Type B pancreatic cell (in vitro differentiated cells): ENCODE measurements around the gene PPEF2. TPM values are rescaled to one million over a fixed set of nuclear protein-coding genes. Genes with fewer than 3 reads are reported as not detected.
"Not testable (repeated sequence)": the region's sequence is repeated elsewhere in the genome, so short reads cannot be mapped to it uniquely, and the experiment has no call there.

Source experiments
- DNase-seq: peaks from one replicate; pipeline ENCODE4 v3.0.0; 2021; ENCODE audit warnings: mixed read lengths; ENCODE audit not compliant: unreplicated experiment; ENCODE audit errors: extremely low spot score
- H3K27ac Mint-ChIP-seq: 2 replicates; pipeline ENCODE4 v1.8.0; 2021; ENCODE audit warnings: mild to moderate bottlenecking, mixed read lengths
- H3K27me3 Mint-ChIP-seq: 2 replicates; pipeline ENCODE4 v1.8.0; 2021; ENCODE audit warnings: mixed read lengths
- H3K36me3 Mint-ChIP-seq: 2 replicates; pipeline ENCODE4 v1.8.0; 2021; ENCODE audit warnings: mixed read lengths
- H3K4me1 Mint-ChIP-seq: one replicate; pipeline ENCODE4 v1.8.0; 2021; ENCODE audit warnings: mixed read lengths; ENCODE audit not compliant: unreplicated experiment
- H3K4me3 Mint-ChIP-seq: 2 replicates; pipeline ENCODE4 v1.8.0; 2021; ENCODE audit warnings: mild to moderate bottlenecking, mixed read lengths
- H3K9me3 Mint-ChIP-seq: 2 replicates; pipeline ENCODE4 v1.8.0; 2021; ENCODE audit warnings: mixed read lengths
- CTCF ChIP-seq: fragments of 200-600 bp; sonication (generic); conservative IDR thresholded peaks from 2 replicates; pipeline ENCODE4 v1.5.0; 2021; ENCODE audit warnings: antibody characterized with exemption, mild to moderate bottlenecking
- total RNA-seq: library from RNA; stranded (reverse); gene quantifications from 2 replicates; pipeline ENCODE4 v1.2.1, GENCODE V29; 2021; ENCODE audit warnings: low replicate concordance

The PPEF2 gene
- total RNA-seq, 1 donor from 2014 or later: not detected

GRCh38 chr4:75935628-75936027 is 33.4 kb upstream of the PPEF2 start:
- Mint-ChIP-seq H3K27me3 (no peaks in the 10 kb centered on the region), H3K36me3 (peaks cover 6% of the 10 kb centered on the region), H3K9me3 (no peaks in the 10 kb centered on the region), H3K4me3 (no peak overlapping the region), H3K27ac (no peak overlapping the region), H3K4me1 (peaks cover 6% of the 10 kb centered on the region)
- DNase-seq: no peak
- no peak for TF ChIP-seq CTCF

- Mint-ChIP-seq H3K9me3 (no peaks in the 10 kb centered on the region), H3K27me3 (no peaks in the 10 kb centered on the region), H3K4me1 (no peaks in the 10 kb centered on the region), H3K36me3 (peaks cover 13% of the 10 kb centered on the region), H3K4me3 (no peak overlapping the region), H3K27ac (no peak overlapping the region)
- no peak for TF ChIP-seq CTCF
- no peak for DNase-seq
Measured at GRCh38 chr4:75930152-75930551, 27.9 kb upstream of the PPEF2 start.

- not testable (repeated sequence) for H3K9me3 Mint-ChIP-seq, H3K27ac Mint-ChIP-seq, DNase-seq, H3K4me1 Mint-ChIP-seq, H3K27me3 Mint-ChIP-seq, H3K4me3 Mint-ChIP-seq
- H3K36me3 Mint-ChIP-seq: peaks cover 13% of the 10 kb centered on the region
Measured at GRCh38 chr4:75924916-75925315, 22.7 kb upstream of the PPEF2 start.

GRCh38 chr4:75924309-75924827 is 22.1 kb upstream of the PPEF2 start:
- no peaks in the 10 kb centered on the region for H3K4me1 Mint-ChIP-seq
- H3K9me3 Mint-ChIP-seq: no peaks in the 10 kb centered on the region
- H3K27me3 Mint-ChIP-seq: no peaks in the 10 kb centered on the region
- peaks cover 13% of the 10 kb centered on the region for H3K36me3 Mint-ChIP-seq
- no peak overlapping the region for H3K27ac Mint-ChIP-seq
- TF ChIP-seq CTCF: no peak
- no peak for DNase-seq
- H3K4me3 Mint-ChIP-seq: no peak overlapping the region

- no peaks in the 10 kb centered on the region for H3K27me3 Mint-ChIP-seq
- DNase-seq: no peak
- H3K9me3 Mint-ChIP-seq: no peaks in the 10 kb centered on the region
- H3K27ac Mint-ChIP-seq: no peak overlapping the region
- no peaks in the 10 kb centered on the region for H3K4me1 Mint-ChIP-seq
- H3K4me3 Mint-ChIP-seq: no peak overlapping the region
- H3K36me3 Mint-ChIP-seq: peaks cover 9% of the 10 kb centered on the region
- no peak for TF ChIP-seq CTCF
Measured at GRCh38 chr4:75922588-75922987, 20.3 kb upstream of the PPEF2 start.

- Mint-ChIP-seq H3K36me3 (peaks cover 9% of the 10 kb centered on the region), H3K4me1 (no peaks in the 10 kb centered on the region), H3K9me3 (no peaks in the 10 kb centered on the region), H3K27me3 (no peaks in the 10 kb centered on the region), H3K27ac (no peak overlapping the region), H3K4me3 (no peak overlapping the region)
- TF ChIP-seq CTCF: no peak
- DNase-seq: no peak
Measured at GRCh38 chr4:75921910-75922309, 19.7 kb upstream of the PPEF2 start.
